Measurements from ENCODE around the gene OR6A2. TPM values are rescaled to one million over a fixed set of nuclear protein-coding genes. Genes with fewer than 3 reads are reported as not detected.
"Not testable (repeated sequence)": the region's sequence is repeated elsewhere in the genome, so short reads cannot be mapped to it uniquely, and the experiment has no call there.

Gene OR6A2
- total RNA-seq, 1 donor from 2014 or later, result not detected

GRCh38 chr11:6817694-6818093 lies 18.2 kb upstream of the OR6A2 start:
- no peak for TF ChIP-seq CTCF (IDR thresholded peaks at IDR 0.05)

GRCh38 chr11:6813656-6814055 lies 14.2 kb upstream of the OR6A2 start:
- no peak overlapping the region for H3K4me3 ChIP-seq
- H3K9me3 ChIP-seq, result no peaks in the 10 kb centered on the region
- no peaks in the 10 kb centered on the region for H3K4me1 ChIP-seq
- intact Hi-C loops (cut with DNase I), result no loop called here
- H3K36me3 ChIP-seq, result no peaks in the 10 kb centered on the region
- no peak overlapping the region for H3K27ac ChIP-seq
- TF ChIP-seq CTCF (IDR thresholded peaks at IDR 0.05), result no peak
- no peak for DNase-seq (ENCODE audit: low spot score in 2 of 2)
- H3K27me3 ChIP-seq, result no peaks in the 10 kb centered on the region

More at GRCh38 chr11:6817694-6818093, 18.2 kb upstream of the OR6A2 start:
- Histone ChIP-seq H3K9me3 (no peaks in the 10 kb centered on the region), H3K27ac (no peak overlapping the region), H3K27me3 (no peaks in the 10 kb centered on the region), H3K4me1 (no peaks in the 10 kb centered on the region), H3K36me3 (no peaks in the 10 kb centered on the region), H3K4me3 (no peak overlapping the region)
- intact Hi-C loops (cut with DNase I), result no loop called here
- no peak for DNase-seq (ENCODE audit: low spot score in 2 of 2)

- no peaks in the 10 kb centered on the region for H3K27me3 ChIP-seq
- TF ChIP-seq CTCF (IDR thresholded peaks at IDR 0.05), result peak; percentile 17 to 74 (median 71)
- intact Hi-C loops (cut with DNase I), result no loop called here
These were observed 13.0 kb upstream of the OR6A2 start for GRCh38 chr11:6812390-6813005.

GRCh38 chr11:6801075-6801474 lies 1.6 kb upstream of the OR6A2 start:
- H3K27ac ChIP-seq; H3K4me1 ChIP-seq; intact Hi-C loops (cut with DNase I); H3K4me3 ChIP-seq; DNase-seq (ENCODE audit: low spot score in 2 of 2); H3K36me3 ChIP-seq; H3K9me3 ChIP-seq; H3K27me3 ChIP-seq: not testable (repeated sequence)

More at GRCh38 chr11:6812390-6813005, 13.0 kb upstream of the OR6A2 start:
- no peak overlapping the region for H3K27ac ChIP-seq
- no peaks in the 10 kb centered on the region for H3K4me1 ChIP-seq
- no peak for DNase-seq (ENCODE audit: low spot score in 2 of 2)
- no peaks in the 10 kb centered on the region for H3K9me3 ChIP-seq
- no peak overlapping the region for H3K4me3 ChIP-seq
- H3K36me3 ChIP-seq, result no peaks in the 10 kb centered on the region

- H3K27me3 ChIP-seq, result no peaks in the 10 kb centered on the region
- no peak for DNase-seq (ENCODE audit: low spot score in 2 of 2)
- H3K36me3 ChIP-seq, result no peaks in the 10 kb centered on the region
- H3K4me3 ChIP-seq, result no peak overlapping the region
- no peak overlapping the region for H3K27ac ChIP-seq
- no peaks in the 10 kb centered on the region for H3K4me1 ChIP-seq
- no peak for TF ChIP-seq CTCF (IDR thresholded peaks at IDR 0.05)
- intact Hi-C loops (cut with DNase I), result no loop called here
- H3K9me3 ChIP-seq, result no peaks in the 10 kb centered on the region
These were observed 4.8 kb downstream of the OR6A2 start for GRCh38 chr11:6794639-6795038.

GRCh38 chr11:6790546-6790945 lies 8.9 kb downstream of the OR6A2 start:
- no peak overlapping the region for H3K27ac ChIP-seq
- no peak overlapping the region for H3K4me3 ChIP-seq
- no peak for TF ChIP-seq CTCF (IDR thresholded peaks at IDR 0.05)
- no peaks in the 10 kb centered on the region for H3K9me3 ChIP-seq
- H3K36me3 ChIP-seq, result no peaks in the 10 kb centered on the region
- intact Hi-C loops (cut with DNase I), result no loop called here
- no peaks in the 10 kb centered on the region for H3K27me3 ChIP-seq
- DNase-seq (ENCODE audit: low spot score in 2 of 2), result no peak
- H3K4me1 ChIP-seq, result no peaks in the 10 kb centered on the region
